Progenitor cell of endocrine pancreas (in vitro differentiated cells): ENCODE data around the gene INPP5J. TPM values are rescaled to one million over a fixed set of nuclear protein-coding genes. Genes with fewer than 3 reads are reported as not detected.

Source experiments
- DNase-seq: peaks from one replicate; pipeline ENCODE4 v3.0.0; 2021; ENCODE audit warnings: low spot score; ENCODE audit not compliant: unreplicated experiment
- H3K27ac Mint-ChIP-seq: 2 replicates; pipeline ENCODE4 v1.8.0; 2021; ENCODE audit warnings: mild to moderate bottlenecking, moderate library complexity, mixed read lengths
- H3K27me3 Mint-ChIP-seq: 2 replicates; pipeline ENCODE4 v1.8.0; 2021; ENCODE audit warnings: mixed read lengths
- H3K36me3 Mint-ChIP-seq: 2 replicates; pipeline ENCODE4 v1.8.0; 2022; ENCODE audit warnings: mixed read lengths; ENCODE audit not compliant: insufficient read depth
- H3K4me1 Mint-ChIP-seq: 2 replicates; pipeline ENCODE4 v1.8.0; 2021; ENCODE audit warnings: low read depth, mixed read lengths
- H3K4me3 Mint-ChIP-seq: 2 replicates; pipeline ENCODE4 v1.8.0; 2021; ENCODE audit warnings: low read depth, mild to moderate bottlenecking, moderate library complexity, mixed read lengths
- H3K9me3 Mint-ChIP-seq: 2 replicates; pipeline ENCODE4 v1.8.0; 2021; ENCODE audit warnings: low read depth, mixed read lengths
- CTCF ChIP-seq: fragments of 200-600 bp; sonication (generic); IDR thresholded peaks from one replicate; pipeline ENCODE4 v1.5.0; 2021; ENCODE audit warnings: antibody characterized with exemption, mild to moderate bottlenecking; ENCODE audit not compliant: unreplicated experiment
- total RNA-seq: library from RNA; stranded (reverse); gene quantifications from 2 replicates; pipeline ENCODE4 v1.2.1, GENCODE V29; 2021

INPP5J gene
- total RNA-seq, 1 donor from 2014 or later: 17.9 TPM

- TF ChIP-seq CTCF: no peak
- H3K27me3 Mint-ChIP-seq: peaks cover 21% of the 10 kb centered on the region
- no peak for DNase-seq
- peaks cover 2% of the 10 kb centered on the region for H3K36me3 Mint-ChIP-seq
- H3K9me3 Mint-ChIP-seq: no peaks in the 10 kb centered on the region
- no peak overlapping the region for H3K27ac Mint-ChIP-seq
- no peak overlapping the region for H3K4me3 Mint-ChIP-seq
- peaks cover under 1% of the 10 kb centered on the region for H3K4me1 Mint-ChIP-seq
Measured at GRCh38 chr22:31102441-31103081, 20.2 kb upstream of the INPP5J start.

GRCh38 chr22:31103111-31103510 is 19.7 kb upstream of the INPP5J start:
- H3K36me3 Mint-ChIP-seq: peaks cover 2% of the 10 kb centered on the region
- peaks cover 5% of the 10 kb centered on the region for H3K4me1 Mint-ChIP-seq
- peaks cover 27% of the 10 kb centered on the region for H3K27me3 Mint-ChIP-seq
- no peak overlapping the region for H3K27ac Mint-ChIP-seq
- TF ChIP-seq CTCF: no peak
- H3K4me3 Mint-ChIP-seq: no peak overlapping the region
- no peaks in the 10 kb centered on the region for H3K9me3 Mint-ChIP-seq
- no peak for DNase-seq

- peaks cover 5% of the 10 kb centered on the region for H3K4me1 Mint-ChIP-seq
- peaks cover 27% of the 10 kb centered on the region for H3K27me3 Mint-ChIP-seq
- DNase-seq: no peak
- H3K4me3 Mint-ChIP-seq: no peak overlapping the region
- H3K36me3 Mint-ChIP-seq: no peaks in the 10 kb centered on the region
- no peak overlapping the region for H3K27ac Mint-ChIP-seq
- H3K9me3 Mint-ChIP-seq: no peaks in the 10 kb centered on the region
- no peak for TF ChIP-seq CTCF
Measured at GRCh38 chr22:31103899-31104694, 18.7 kb upstream of the INPP5J start.

GRCh38 chr22:31104869-31105268 is 17.9 kb upstream of the INPP5J start:
- peaks cover 5% of the 10 kb centered on the region for H3K4me1 Mint-ChIP-seq

More at GRCh38 chr22:31104869-31105268, 17.9 kb upstream of the INPP5J start:
- Mint-ChIP-seq H3K27ac (no peak overlapping the region), H3K4me3 (no peak overlapping the region), H3K36me3 (no peaks in the 10 kb centered on the region), H3K9me3 (no peaks in the 10 kb centered on the region), H3K27me3 (peaks cover 27% of the 10 kb centered on the region)
- TF ChIP-seq CTCF: peak; percentile 69
- DNase-seq: peak; percentile 38
